HG03135 (cell line): ENCODE data around the gene NTSR2.

Source experiments
- ATAC-seq: cut with Tn5 transposase; IDR thresholded peaks from one replicate; pipeline ENCODE4 v1.9.1; 2021; ENCODE audit warnings: mild to moderate bottlenecking, moderate library complexity; ENCODE audit not compliant: unreplicated experiment

NTSR2 gene

GRCh38 chr2:11659115-11659475, 10.9 kb downstream of the NTSR2 start:
- no peak for ATAC-seq

DNA sequence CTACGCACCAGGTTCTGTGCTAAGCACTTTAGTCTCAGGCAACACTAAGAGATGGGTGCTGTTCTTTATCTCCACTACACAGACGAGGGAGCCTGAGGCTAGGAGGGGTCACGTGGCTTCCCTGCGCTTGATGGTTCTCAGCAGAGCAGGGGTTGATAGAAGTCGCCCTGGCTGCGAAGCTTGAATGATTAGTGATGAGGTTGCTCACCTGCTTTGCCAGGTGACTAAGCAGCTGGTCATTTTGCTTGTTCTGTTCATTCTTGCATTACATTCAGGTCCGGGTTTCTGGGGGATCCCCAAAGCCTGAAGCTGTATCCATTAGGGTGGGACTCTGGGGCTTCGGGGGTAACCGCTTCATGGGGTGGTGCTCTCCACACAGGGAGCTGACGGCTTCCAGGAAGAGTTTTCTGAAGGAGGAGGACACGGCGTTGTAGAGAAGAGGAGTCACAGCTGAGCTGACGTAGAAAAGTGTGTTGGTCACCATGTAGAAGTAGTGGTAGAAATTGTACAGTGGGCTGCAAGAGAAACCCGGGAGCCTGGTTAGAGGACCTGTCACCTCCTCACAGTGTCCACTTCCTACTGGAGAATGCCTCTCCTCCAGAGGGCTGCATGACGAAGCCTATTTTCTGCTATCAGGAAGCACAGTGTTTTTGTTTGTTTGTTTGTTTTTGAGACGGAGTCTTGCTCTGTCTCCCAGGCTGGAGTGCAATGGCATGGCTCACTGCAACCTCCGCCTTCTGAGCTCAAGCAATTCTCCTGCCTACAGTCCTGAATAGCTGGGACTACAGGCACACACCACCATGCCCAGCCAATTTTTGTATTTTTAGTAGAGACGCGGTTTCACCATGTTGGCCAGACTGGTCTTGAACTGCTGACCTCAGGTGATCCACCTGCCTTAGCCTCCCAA, 11.5 kb downstream of the NTSR2 start:
- no peak for ATAC-seq

- no peak for ATAC-seq
Observed at GRCh38 chr2:11657646-11658045, 12.3 kb downstream of the NTSR2 start.

GRCh38 chr2:11657195-11657594, 12.8 kb downstream of the NTSR2 start:
- ATAC-seq, result no peak

GRCh38 chr2:11656671-11657101, 13.3 kb downstream of the NTSR2 start:
- ATAC-seq, result no peak

DNA sequence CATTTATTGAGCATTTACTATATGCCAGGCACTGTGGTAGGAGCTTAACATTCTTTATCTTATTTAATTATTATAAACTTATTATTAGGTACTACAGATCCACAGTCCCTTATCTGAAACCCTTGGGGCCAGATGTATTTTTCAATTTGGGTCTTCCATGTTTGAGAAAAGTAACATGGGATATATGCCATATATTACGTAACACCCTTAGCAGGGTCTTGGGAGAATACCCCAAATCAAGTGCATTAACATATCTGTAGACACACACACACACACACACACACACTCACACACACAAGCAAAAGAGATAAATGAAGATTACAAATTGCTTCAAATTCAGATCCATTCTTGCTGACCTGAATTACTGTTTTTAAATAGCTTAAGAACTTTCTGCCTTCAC, 13.7 kb downstream of the NTSR2 start:
- no peak for ATAC-seq

DNA sequence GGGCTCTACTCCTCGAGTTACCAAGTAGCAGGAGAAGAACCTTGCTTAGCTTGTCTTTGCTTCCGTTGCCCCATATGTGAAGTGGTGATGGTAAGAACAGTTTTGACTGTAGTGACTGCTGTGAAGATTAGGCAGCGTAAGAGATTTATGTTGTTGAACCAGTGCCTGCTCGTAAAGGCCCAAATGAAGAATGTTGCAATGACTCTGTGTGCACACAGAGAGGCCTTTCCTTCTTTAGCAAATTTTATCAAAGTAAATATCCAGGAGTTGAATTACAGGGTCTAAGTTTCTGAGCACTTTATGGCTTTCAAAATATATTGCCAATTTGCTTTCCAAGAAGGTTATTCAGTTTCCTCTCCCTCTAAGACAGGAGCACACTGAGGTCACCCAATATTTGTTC, 14.5 kb downstream of the NTSR2 start:
- no peak for ATAC-seq

GRCh38 chr2:11652553-11652952, 17.4 kb downstream of the NTSR2 start:
- ATAC-seq, result no peak

DNA sequence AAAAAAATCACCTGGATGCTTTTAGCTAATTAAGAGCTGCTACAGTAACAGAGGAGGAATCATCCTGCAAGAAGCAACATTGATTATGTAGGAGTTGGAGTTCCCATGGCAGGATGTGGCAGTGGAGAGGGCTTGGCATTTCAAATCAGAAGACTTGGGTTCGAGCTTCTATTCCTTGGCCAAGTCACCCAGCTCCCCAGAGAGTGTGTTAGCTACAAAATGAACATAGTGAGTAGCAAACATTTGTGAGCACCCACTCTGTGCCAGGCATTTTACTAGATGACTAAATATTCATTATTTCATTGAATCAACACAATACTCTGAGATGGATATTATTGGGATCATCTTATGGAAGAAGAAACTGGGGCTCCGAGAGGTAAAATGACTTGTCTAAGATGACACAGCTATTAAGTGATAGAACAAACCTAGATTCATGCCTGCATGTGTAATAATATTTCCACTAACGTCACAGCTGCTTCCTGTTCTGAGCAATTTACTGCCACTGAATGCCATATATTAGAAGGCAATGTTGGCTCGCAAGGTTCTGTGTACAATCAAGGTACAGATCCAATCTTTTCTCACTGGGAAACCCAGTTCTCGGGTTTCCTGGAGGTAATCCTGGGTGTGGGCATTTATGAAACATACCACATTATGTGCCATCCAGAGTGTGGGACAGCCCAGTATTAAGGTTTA, 18.0 kb downstream of the NTSR2 start:
- ATAC-seq, result no peak

DNA sequence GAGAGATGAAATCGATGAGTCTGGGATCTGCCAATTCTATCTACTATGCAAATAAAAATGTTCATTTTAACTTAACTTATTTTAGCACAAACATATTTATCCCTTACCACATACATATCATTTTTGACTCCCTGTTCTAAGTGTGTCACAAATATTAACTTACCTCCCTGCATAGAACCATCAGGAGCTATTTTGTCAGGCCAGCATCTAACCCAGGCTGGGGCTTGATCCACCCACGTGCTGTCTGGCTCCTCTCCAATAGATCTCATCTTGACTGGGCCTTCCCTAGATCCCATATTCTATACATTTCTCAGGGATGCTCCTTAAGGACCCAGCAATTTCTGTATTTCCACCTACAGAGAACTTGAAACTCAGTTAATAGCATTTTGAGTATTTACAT, 20.9 kb downstream of the NTSR2 start:
- no peak for ATAC-seq

DNA sequence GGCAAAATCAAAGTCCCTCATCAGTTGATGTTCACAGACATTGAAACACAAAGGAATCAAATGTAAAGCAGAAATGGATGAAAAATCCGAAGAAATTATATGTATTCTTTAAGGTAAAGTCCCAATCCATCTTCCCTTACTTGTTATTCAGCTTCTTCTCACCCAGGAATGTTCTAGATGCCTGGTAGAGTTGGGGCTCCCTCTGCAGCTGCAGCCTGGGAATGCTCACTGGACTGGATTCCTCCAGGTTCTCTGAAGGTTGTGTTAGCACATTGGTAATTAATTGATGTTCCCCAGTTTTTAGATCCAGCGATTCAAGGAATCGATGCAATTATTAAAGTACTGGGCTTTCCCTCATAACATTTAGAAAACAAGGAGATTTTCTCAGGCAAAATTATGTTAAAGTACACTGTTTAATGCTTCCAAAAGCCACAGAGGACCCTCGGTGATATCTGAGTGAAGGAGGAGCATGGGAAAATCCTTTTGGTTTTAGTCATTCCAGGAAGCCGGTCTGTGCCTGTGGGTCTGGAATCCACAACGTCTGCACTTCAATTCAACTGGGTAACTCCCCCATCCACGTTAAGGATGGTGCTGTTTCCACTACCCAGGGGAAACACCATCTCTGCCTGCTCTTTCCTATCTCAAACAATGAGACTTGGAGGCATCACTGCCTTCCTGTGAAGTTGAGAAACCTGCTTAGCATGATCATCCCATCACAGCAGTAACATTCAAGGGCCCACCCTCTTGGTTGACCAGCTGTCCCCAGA, 22.0 kb downstream of the NTSR2 start:
- ATAC-seq, result no peak

- no peak for ATAC-seq
Observed at GRCh38 chr2:11646530-11646929, 23.5 kb downstream of the NTSR2 start.

DNA sequence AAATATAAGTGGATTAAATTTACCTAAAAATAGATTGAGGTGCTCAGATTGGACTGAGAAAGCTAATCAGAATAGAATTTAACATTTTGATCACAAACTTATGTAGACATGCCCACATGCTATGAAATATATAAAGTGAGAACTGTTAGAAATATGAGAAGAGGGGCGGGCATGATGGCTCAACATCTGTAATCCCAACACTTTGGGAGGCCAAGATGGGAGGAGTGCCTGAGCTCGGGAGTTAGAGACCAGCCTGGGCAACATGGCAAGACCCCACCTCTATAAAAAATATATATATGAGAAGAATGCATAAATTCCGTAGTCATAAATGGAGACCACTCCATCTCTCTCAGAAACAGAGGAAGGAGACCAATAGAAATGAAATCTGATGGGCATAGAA, 25.7 kb downstream of the NTSR2 start:
- ATAC-seq, result no peak

DNA sequence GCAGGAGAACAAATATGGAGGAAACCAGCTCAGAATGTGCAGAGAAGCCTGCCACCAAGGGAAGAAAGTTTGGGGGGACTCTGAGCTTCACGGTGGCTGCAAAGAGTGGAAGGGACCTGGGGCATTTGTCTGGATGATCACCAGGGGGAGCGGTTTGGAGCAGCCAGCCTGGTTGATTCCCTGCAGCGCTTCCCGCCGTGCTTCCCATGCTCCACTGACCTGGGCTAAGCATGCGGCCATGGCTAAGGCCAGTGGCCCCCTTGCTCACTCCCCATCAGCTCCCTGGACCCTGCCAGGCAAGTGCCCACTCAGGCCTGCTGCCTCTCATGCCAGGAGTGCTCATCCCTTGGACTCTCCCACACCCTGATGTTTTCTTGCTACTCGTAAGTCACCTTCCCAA, 27.0 kb downstream of the NTSR2 start:
- no peak for ATAC-seq

GRCh38 chr2:11640132-11640531, 29.9 kb downstream of the NTSR2 start:
- no peak for ATAC-seq

DNA sequence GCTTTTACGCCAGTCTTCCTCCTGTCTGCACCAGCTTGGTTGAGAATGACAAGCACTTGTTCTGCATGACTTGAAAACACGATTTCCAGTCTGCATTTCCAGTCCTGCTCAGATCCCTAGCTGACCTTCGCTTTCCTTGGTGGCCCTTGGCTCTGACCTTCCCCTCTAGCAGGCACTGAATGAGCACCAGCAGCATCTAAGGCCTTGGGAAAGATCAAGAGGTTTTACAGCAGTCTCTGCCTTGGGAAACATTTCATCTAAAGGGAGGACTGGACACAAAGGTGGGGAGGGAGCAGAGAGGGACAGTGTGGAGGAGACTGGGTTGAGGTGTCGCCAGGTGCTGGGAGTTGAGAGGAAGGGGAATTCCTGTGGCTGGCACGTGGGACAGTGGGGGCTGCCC, 30.5 kb downstream of the NTSR2 start:
- no peak for ATAC-seq

DNA sequence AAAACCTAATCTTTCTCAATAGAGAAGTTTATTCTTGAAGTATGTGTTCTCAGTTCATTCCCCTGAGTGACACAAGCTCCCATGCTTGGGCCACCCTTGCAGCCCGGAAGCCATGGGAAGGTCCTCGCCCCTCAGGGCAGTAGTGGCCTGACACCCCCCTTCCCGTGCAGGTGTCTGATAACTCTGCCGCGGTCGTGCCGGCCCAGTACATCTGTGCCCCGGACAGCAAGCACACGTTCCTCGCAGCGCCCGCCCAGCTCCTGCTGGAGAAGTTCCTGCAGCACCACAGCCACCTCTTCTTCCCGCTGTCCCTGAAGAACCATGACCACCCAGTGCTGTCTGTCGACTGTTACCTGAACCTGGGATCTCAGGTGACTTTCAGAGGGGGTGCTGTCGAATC, 32.4 kb downstream of the NTSR2 start:
- no peak for ATAC-seq

DNA sequence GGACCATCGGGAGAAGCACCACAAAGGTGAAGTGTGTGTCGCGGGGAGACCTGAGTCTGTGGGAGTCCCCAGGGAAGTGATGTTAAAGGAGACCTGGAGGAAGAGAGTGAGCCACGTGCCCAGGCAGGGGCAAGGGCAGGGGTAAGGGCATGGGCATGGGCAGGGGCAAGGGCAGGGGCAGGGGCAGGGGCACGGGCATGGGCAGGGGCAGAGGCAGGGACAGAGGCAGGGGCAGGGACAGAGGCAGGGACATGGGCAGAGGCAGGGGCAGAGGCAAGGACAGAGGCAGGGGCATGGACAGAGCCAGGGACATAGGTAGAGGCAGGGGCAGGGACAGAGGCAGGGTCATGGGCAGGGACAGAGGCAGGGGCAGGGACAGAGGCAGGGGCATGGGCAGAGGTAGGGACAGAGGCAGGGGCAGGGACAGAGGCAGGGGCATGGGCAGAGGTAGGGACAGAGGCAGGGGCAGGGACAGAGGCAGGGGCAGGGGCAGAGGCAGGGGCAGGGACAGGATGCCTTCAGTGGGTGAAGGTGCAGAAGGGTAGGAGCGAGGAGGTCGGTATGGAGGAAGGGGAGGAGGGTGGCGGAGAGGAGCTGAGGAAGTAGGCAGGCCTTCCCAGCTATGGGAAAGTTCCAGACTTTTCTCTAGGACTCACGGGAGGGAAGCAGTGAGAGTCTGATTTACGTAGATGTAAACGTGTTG, 33.3 kb downstream of the NTSR2 start:
- no peak for ATAC-seq

DNA sequence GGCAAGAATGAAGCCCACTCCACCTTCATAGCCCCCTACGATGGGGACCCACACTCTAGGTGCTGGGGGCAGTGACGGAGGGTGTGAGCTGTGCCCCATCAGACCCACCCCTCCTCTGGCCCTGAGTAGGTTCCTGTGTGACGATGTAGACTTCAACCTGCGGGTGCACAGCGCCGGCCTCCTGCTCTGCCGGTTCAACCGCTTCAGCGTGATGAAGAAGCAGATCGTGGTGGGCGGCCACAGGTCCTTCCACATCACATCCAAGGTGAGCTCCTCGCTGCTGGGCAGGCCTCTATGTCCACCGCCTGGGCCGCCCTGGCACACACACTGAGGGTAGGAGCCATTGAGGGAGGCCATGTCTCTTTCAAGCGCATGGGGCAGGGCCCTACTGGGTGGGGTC, 34.9 kb downstream of the NTSR2 start:
- ATAC-seq, result no peak

DNA sequence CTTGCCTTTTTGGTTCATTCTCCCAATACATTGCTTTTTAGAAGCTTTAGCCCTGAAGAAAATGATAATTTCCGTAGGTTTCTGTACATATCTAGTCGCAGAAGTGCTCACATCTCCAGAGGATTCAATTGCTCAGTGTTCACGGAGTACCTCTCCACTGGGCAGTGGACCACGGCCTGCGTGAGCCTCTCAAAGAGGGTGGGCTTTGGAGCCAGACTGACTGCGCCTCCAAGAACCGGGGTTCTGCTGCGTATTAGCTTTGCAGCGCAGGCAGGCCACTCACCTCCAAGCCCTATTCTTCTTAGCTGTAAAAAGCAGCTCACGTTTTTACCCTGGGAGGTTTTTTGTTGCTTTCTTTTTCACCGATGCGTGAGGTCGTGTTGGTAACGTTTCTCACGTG, 35.4 kb downstream of the NTSR2 start:
- ATAC-seq, result no peak

- ATAC-seq, result no peak
Observed at GRCh38 chr2:11633923-11634478, 36.0 kb downstream of the NTSR2 start.
